GM12878 (cell line): ENCODE measurements around the gene DPPA2. TPM values are rescaled to one million over a fixed set of nuclear protein-coding genes. Genes with fewer than 3 reads are reported as not detected.

Experiments
- ATAC-seq: fragments of 200-7000 bp; cut with Tn5 transposase; 3 replicates; pipeline ENCODE4 v1.9.1; 2020; ENCODE audit warnings: mild to moderate bottlenecking, moderate library complexity
- BruUV-seq: library from RNA; stranded (reverse); fragments of 400-500 nt; replicated peaks from 2 replicates; lab custom pipeline; 2021; lab: Mats Ljungman, UMichigan
- CTCF ChIA-PET: fragments of 300-600 bp; sonication (Branson Sonifier 250); formaldehyde crosslinking; extraction: SDS; loops from one replicate; lab custom pipeline; 2021; ENCODE audit warnings: inconsistent platforms; lab: Yijun Ruan, JAX
- POLR2A ChIA-PET: fragments of 350-600 bp; formaldehyde crosslinking; extraction: SDS; loops from one replicate; lab custom pipeline; 2021; ENCODE audit warnings: inconsistent platforms; lab: Charles Lee
- RAD21 ChIA-PET: fragments of 300-600 bp; sonication (Branson Sonifier 250); formaldehyde crosslinking; loops from one replicate; lab custom pipeline; 2023; ENCODE audit warnings: antibody characterized with exemption; ENCODE audit not compliant: unreplicated experiment; lab: Charles Lee
- SMC1A ChIA-PET: fragments of 300-600 bp; sonication (Branson Sonifier 250); formaldehyde crosslinking; loops from one replicate; lab custom pipeline; 2023; ENCODE audit not compliant: unreplicated experiment, uncharacterized antibody; lab: Charles Lee
- DNase-seq: peaks from one replicate; pipeline ENCODE4 v3.0.0-alpha.2; 2011; ENCODE audit warnings: low read depth, low spot score
- FAIRE-seq: peaks from 3 replicates; lab custom pipeline; 2011; peaks lifted over from hg19 to GRCh38; lab: Jason Lieb, UNC
- H2AFZ ChIP-seq: 2 replicates; pipeline ENCODE4 v1.6.0; 2011; ENCODE audit warnings: low read depth, low read length, control low read depth; ENCODE audit not compliant: control insufficient read depth
- H3K27ac ChIP-seq: 2 replicates; pipeline ENCODE4 v1.5.1; 2011; ENCODE audit warnings: control low read depth; ENCODE audit not compliant: control insufficient read depth, insufficient read depth
- H3K27me3 ChIP-seq, 2 experiments: replicated peaks in 1 of 2; 2 replicates each; pipeline versions ENCODE4 v1.6.0 to v1.6.1; 2011; ENCODE audit warnings: low read length in 1 of 2; ENCODE audit not compliant: control insufficient read depth in 2 of 2, insufficient read depth in 2 of 2
- H3K36me3 ChIP-seq, 2 experiments: 2 replicates each; pipeline ENCODE4 v1.5.1; 2011; ENCODE audit warnings: low read length in 1 of 2; ENCODE audit not compliant: control insufficient read depth in 2 of 2, insufficient read depth in 2 of 2
- H3K4me1 ChIP-seq: 2 replicates; pipeline ENCODE4 v1.6.1; 2011; ENCODE audit warnings: mild to moderate bottlenecking, low read length, moderate library complexity, mixed read lengths; ENCODE audit not compliant: control insufficient read depth, insufficient read depth
- H3K4me2 ChIP-seq: 2 replicates; pipeline ENCODE4 v1.6.0; 2011; ENCODE audit warnings: control low read depth; ENCODE audit not compliant: control insufficient read depth, insufficient read depth
- H3K4me3 ChIP-seq: fragments of 200-600 bp; sonication (generic); 2 replicates; pipeline ENCODE4 v1.5.1; 2016
- H3K79me2 ChIP-seq: 2 replicates; pipeline ENCODE4 v1.6.0; 2011; ENCODE audit warnings: low read length; ENCODE audit not compliant: control insufficient read depth, insufficient read depth
- H3K9ac ChIP-seq: 2 replicates; pipeline ENCODE4 v1.8.0; 2011; ENCODE audit warnings: low read length, control low read depth, mixed read lengths; ENCODE audit not compliant: control insufficient read depth, insufficient read depth
- H3K9me3 ChIP-seq: replicated peaks from 3 replicates; pipeline ENCODE4 v1.5.1; 2011; ENCODE audit warnings: mild to moderate bottlenecking, low read length; ENCODE audit not compliant: control insufficient read depth, insufficient read depth
- H4K20me1 ChIP-seq: 2 replicates; pipeline ENCODE4 v1.6.0; 2011; ENCODE audit not compliant: control insufficient read depth, insufficient read depth
- BHLHE40 ChIP-seq, 2 experiments: fragments of 450-650 bp in 1 of 2; IDR thresholded peaks; 2 replicates each; pipeline ENCODE4 v1.6.1; 2011 to 2017; ENCODE audit warnings: low read depth in 2 of 2, borderline replicate concordance in 1 of 2, improper control_type of control experiment in 1 of 2, low read length in 1 of 2, mild to moderate bottlenecking in 1 of 2
- BRCA1 ChIP-seq: IDR thresholded peaks from 2 replicates; pipeline ENCODE4 v1.6.1; 2011; ENCODE audit warnings: low read depth, low read length, improper control_type of control experiment
- CREM ChIP-seq: IDR thresholded peaks from 2 replicates; pipeline ENCODE4 v1.6.1; 2014; ENCODE audit warnings: antibody characterized with exemption, low read depth
- EZH2 ChIP-seq: IDR thresholded peaks from 2 replicates; pipeline ENCODE4 v1.6.1; 2012; ENCODE audit warnings: low read depth, mild to moderate bottlenecking, control low read depth, inconsistent platforms, low read length, borderline replicate concordance; ENCODE audit not compliant: control insufficient read depth
- HDAC2 ChIP-seq: fragments of 200-600 bp; sonication (generic); IDR thresholded peaks from 2 replicates; pipeline ENCODE4 v1.6.1; 2017
- MEF2B ChIP-seq: fragments of 450-650 bp; IDR thresholded peaks from 2 replicates; pipeline ENCODE4 v1.6.1; 2018; ENCODE audit warnings: mild to moderate bottlenecking, moderate library complexity; ENCODE audit not compliant: partially characterized antibody, poor library complexity, severe bottlenecking
- MYB ChIP-seq: fragments of 150-350 bp; IDR thresholded peaks from 2 replicates; pipeline ENCODE4 v1.6.1; 2014; ENCODE audit warnings: mild to moderate bottlenecking, low read depth, low read length, borderline replicate concordance
- NBN ChIP-seq: fragments of 450-650 bp; IDR thresholded peaks from 2 replicates; pipeline ENCODE4 v1.6.1; 2016
- POU2F2 ChIP-seq: IDR thresholded peaks from 3 replicates; pipeline ENCODE4 v1.6.1; 2011; ENCODE audit warnings: low read depth, mild to moderate bottlenecking, low read length, borderline replicate concordance
- SMAD5 ChIP-seq: IDR thresholded peaks from 2 replicates; pipeline ENCODE4 v1.6.1; 2016; ENCODE audit warnings: antibody characterized with exemption, low read depth
- STAT3 ChIP-seq: IDR thresholded peaks from 2 replicates; pipeline ENCODE4 v1.6.1; 2011; ENCODE audit warnings: low read depth, low read length, improper control_type of control experiment
- ZNF217 ChIP-seq: fragments of 450-650 bp; IDR thresholded peaks from 2 replicates; pipeline ENCODE4 v1.6.1; 2017; ENCODE audit warnings: antibody characterized with exemption, mild to moderate bottlenecking
- ZNF274 ChIP-seq: IDR thresholded peaks from one replicate; pipeline ENCODE4 v1.8.0; 2011; ENCODE audit not compliant: insufficient read length, insufficient read depth
- WGBS: methylation state at CpG from one replicate; pipeline ENCODE4 v1.1.6; 2016; ENCODE audit warnings: low lambda C conversion rate; ENCODE audit not compliant: insufficient replicate concordance, insufficient coverage; ENCODE audit errors: missing lambda C conversion rate; 5-methylcytosine and 5-hydroxymethylcytosine counted together
- in situ Hi-C: fragments of 300-500 bp; cut with MboI; formaldehyde crosslinking; loops from 9 replicates; pipeline ENCODE4 v1.14.3; 2018; ENCODE audit warnings: mixed read lengths
- intact Hi-C: fragments of 100-400 bp; cut with micrococcal nuclease; formaldehyde crosslinking; loops from one replicate; pipeline ENCODE4 v1.14.2; 2022; ENCODE audit not compliant: unreplicated experiment
- polyA plus RNA-seq, 11 experiments: library from polyadenylated mRNA; depleted of rRNA in 4 of 11; unstranded in 6 of 11; stranded (reverse) in 5 of 11; fragments of >200 nt; fragmentation: Nextera tagmentation in 4 of 11; fragmentation: Illumina TruSeq in 1 of 11; extraction: Ambion mirVana in 4 of 11; extraction: Trizol in 1 of 11; gene quantifications; 1 replicate in 1 of 11; 2 replicates in 10 of 11; pipeline versions ENCODE4 v1.2.1 to v1.2.3, GENCODE V29; 2011 to 2016; ENCODE audit warnings: inconsistent platforms in 2 of 11, missing spikeins in 2 of 11, low read depth in 1 of 11
- total RNA-seq, 4 experiments: library from RNA; depleted of rRNA in 3 of 4; stranded (reverse); fragments of >200 nt in 3 of 4; fragmentation: Illumina TruSeq in 1 of 4; extraction: Trizol in 1 of 4; gene quantifications; 2 replicates each; pipeline versions ENCODE4 v1.2.1 to v1.2.3, GENCODE V29; 2013 to 2021
- TF ChIP-seq, protein P1 (sequence below): fragments of 450-650 bp; IDR thresholded peaks from 2 replicates; pipeline ENCODE4 v1.6.1; 2016; ENCODE audit warnings: mild to moderate bottlenecking, moderate library complexity, borderline replicate concordance
- TF ChIP-seq, protein P2 (sequence below), 3 experiments: IDR thresholded peaks in 2 of 3; conservative IDR thresholded peaks in 1 of 3; 2 replicates each; pipeline ENCODE4 v1.5.1; 2011; ENCODE audit warnings: low read depth in 3 of 3, low read length in 3 of 3, mild to moderate bottlenecking in 3 of 3, control low read depth in 2 of 3, moderate library complexity in 2 of 3, inconsistent platforms in 1 of 3, mixed read lengths in 1 of 3; ENCODE audit not compliant: control insufficient read depth in 2 of 3, insufficient read depth in 1 of 3; ENCODE audit errors: extremely low read depth in 1 of 3
- TF ChIP-seq, protein P3 (sequence below): IDR thresholded peaks from 2 replicates; pipeline ENCODE4 v1.6.1; 2011; ENCODE audit warnings: low read depth, mild to moderate bottlenecking, low read length, moderate library complexity, borderline replicate concordance; ENCODE audit errors: extremely low read depth
- TF ChIP-seq, protein P4 (sequence below): IDR thresholded peaks from 2 replicates; pipeline ENCODE4 v1.6.1; 2011; ENCODE audit warnings: low read depth, low read length, improper control_type of control experiment, borderline replicate concordance

Gene DPPA2
- total and polyA plus RNA-seq, 10 of the 15 experiments (the other 5 are each of a cell fraction or from before 2014, with no cell fraction given), result not detected

DNA sequence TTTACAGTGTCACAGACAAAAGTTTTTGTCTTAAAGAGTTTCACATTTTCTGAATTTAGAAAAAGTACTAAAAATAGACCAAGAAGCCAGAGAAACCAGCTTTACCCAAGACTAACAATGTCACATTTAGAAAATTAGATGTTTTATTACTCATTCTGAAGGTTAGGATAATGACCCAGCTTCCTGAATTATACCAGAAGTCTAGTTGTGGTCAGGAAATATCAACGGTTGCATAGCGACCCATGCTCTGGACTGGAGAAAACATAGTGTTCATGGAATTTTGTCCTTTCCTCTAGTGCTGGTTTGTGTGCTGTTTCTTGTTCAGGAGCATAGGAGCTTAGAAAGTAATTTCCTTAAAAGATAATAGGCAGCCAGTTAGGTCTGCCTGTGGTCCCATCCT, 59.0 kb downstream of the DPPA2 start (continued):
- TF ChIP-seq BHLHE40 (IDR thresholded peaks at IDR 0.05; ENCODE audit: borderline replicate concordance in 1 of 2, low read depth in 2 of 2, low read length in 1 of 2), result no peak
- TF ChIP-seq BRCA1, result no peak
- no peak for TF ChIP-seq POU2F2
- no peak for TF ChIP-seq MEF2B
- TF ChIP-seq ZNF217, result no peak
- TF ChIP-seq, protein P1, sequence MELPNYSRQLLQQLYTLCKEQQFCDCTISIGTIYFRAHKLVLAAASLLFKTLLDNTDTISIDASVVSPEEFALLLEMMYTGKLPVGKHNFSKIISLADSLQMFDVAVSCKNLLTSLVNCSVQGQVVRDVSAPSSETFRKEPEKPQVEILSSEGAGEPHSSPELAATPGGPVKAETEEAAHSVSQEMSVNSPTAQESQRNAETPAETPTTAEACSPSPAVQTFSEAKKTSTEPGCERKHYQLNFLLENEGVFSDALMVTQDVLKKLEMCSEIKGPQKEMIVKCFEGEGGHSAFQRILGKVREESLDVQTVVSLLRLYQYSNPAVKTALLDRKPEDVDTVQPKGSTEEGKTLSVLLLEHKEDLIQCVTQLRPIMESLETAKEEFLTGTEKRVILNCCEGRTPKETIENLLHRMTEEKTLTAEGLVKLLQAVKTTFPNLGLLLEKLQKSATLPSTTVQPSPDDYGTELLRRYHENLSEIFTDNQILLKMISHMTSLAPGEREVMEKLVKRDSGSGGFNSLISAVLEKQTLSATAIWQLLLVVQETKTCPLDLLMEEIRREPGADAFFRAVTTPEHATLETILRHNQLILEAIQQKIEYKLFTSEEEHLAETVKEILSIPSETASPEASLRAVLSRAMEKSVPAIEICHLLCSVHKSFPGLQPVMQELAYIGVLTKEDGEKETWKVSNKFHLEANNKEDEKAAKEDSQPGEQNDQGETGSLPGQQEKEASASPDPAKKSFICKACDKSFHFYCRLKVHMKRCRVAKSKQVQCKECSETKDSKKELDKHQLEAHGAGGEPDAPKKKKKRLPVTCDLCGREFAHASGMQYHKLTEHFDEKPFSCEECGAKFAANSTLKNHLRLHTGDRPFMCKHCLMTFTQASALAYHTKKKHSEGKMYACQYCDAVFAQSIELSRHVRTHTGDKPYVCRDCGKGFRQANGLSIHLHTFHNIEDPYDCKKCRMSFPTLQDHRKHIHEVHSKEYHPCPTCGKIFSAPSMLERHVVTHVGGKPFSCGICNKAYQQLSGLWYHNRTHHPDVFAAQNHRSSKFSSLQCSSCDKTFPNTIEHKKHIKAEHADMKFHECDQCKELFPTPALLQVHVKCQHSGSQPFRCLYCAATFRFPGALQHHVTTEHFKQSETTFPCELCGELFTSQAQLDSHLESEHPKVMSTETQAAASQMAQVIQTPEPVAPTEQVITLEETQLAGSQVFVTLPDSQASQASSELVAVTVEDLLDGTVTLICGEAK, result no peak
- no peak for TF ChIP-seq EZH2
- TF ChIP-seq HDAC2, result no peak
- no peak for TF ChIP-seq ZNF274

DNA sequence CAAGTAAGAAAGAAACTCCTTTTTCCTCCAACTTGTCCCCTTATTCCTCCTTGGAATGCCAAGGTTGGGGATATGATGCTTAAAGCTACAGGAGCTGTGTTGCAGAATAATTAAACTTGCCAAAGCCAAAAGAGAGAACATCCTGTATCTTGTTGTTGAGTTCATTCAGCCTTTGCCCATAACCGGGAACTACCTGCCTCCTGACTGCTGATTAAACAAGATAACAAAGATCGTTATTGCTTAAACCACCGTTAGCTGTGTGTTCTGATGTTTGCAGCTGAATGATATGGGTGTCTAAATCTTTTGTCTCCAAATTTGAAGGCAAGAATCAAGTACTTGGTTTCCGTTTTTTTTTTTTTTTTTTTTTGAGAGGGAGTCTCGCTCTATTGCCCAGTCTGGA, 61.5 kb downstream of the DPPA2 start:
- intact Hi-C loops, result no loop called here
- POLR2A ChIA-PET, result interaction anchor here (0.6 kb wide), 1 partner anchor 385 kb away, joined by 3 read pairs; no protein-coding TSS in a partner anchor
- no peaks in the 10 kb centered on the region for H3K36me3 ChIP-seq
- BruUV-seq, result no TSS peak
- WGBS, result 15% methylated on average over 3 of the region's 5 CpGs
- in situ Hi-C loops, result no loop called here
- H3K27ac ChIP-seq, result no peak overlapping the region
- DNase-seq (no peak), FAIRE-seq (no peak), ATAC-seq (no peak)
- no peaks in the 10 kb centered on the region for H3K9me3 ChIP-seq
- CTCF ChIA-PET, result no interaction called here
- H3K4me1 ChIP-seq, result no peaks in the 10 kb centered on the region
- H4K20me1 ChIP-seq, result no peaks in the 10 kb centered on the region
- no peak overlapping the region for H3K4me2 ChIP-seq
- no peaks in the 10 kb centered on the region for H3K27me3 ChIP-seq
- SMC1A ChIA-PET, result no interaction called here
- H2AFZ ChIP-seq, result no peak overlapping the region
- no peaks in the 10 kb centered on the region for H3K79me2 ChIP-seq
- no peak overlapping the region for H3K4me3 ChIP-seq
- no peak overlapping the region for H3K9ac ChIP-seq
- RAD21 ChIA-PET, result interaction anchor here (0.8 kb wide), 1 partner anchor 128 kb away, joined by 4 read pairs; no protein-coding TSS in a partner anchor
- TF ChIP-seq, protein P2, sequence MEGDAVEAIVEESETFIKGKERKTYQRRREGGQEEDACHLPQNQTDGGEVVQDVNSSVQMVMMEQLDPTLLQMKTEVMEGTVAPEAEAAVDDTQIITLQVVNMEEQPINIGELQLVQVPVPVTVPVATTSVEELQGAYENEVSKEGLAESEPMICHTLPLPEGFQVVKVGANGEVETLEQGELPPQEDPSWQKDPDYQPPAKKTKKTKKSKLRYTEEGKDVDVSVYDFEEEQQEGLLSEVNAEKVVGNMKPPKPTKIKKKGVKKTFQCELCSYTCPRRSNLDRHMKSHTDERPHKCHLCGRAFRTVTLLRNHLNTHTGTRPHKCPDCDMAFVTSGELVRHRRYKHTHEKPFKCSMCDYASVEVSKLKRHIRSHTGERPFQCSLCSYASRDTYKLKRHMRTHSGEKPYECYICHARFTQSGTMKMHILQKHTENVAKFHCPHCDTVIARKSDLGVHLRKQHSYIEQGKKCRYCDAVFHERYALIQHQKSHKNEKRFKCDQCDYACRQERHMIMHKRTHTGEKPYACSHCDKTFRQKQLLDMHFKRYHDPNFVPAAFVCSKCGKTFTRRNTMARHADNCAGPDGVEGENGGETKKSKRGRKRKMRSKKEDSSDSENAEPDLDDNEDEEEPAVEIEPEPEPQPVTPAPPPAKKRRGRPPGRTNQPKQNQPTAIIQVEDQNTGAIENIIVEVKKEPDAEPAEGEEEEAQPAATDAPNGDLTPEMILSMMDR (IDR thresholded peaks at IDR 0.05 in 2 of 3, conservative IDR thresholded peaks at IDR 0.05 in 1 of 3; ENCODE audit: control insufficient read depth in 2 of 3, extremely low read depth in 1 of 3, insufficient read depth in 1 of 3, low read depth in 3 of 3, low read length in 3 of 3), result no peak
- TF ChIP-seq, protein P3, sequence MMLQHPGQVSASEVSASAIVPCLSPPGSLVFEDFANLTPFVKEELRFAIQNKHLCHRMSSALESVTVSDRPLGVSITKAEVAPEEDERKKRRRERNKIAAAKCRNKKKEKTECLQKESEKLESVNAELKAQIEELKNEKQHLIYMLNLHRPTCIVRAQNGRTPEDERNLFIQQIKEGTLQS, result no peak
- TF ChIP-seq NBN, result no peak
- TF ChIP-seq STAT3, result no peak
- TF ChIP-seq CREM, result no peak
- no peak for TF ChIP-seq SMAD5
- TF ChIP-seq, protein P4, sequence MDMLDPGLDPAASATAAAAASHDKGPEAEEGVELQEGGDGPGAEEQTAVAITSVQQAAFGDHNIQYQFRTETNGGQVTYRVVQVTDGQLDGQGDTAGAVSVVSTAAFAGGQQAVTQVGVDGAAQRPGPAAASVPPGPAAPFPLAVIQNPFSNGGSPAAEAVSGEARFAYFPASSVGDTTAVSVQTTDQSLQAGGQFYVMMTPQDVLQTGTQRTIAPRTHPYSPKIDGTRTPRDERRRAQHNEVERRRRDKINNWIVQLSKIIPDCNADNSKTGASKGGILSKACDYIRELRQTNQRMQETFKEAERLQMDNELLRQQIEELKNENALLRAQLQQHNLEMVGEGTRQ, result no peak
- TF ChIP-seq MYB, result no peak
